ENCODE data around the gene MACROD1. TPM values are rescaled to one million over a fixed set of nuclear protein-coding genes. Genes with fewer than 3 reads are reported as not detected.

The MACROD1 gene
- total RNA-seq, 5 donors from 2014 or later (not counting 1 experiment from before 2014, with no cell fraction given): 6.0 to 14.8 (median 10.4) TPM

DNA sequence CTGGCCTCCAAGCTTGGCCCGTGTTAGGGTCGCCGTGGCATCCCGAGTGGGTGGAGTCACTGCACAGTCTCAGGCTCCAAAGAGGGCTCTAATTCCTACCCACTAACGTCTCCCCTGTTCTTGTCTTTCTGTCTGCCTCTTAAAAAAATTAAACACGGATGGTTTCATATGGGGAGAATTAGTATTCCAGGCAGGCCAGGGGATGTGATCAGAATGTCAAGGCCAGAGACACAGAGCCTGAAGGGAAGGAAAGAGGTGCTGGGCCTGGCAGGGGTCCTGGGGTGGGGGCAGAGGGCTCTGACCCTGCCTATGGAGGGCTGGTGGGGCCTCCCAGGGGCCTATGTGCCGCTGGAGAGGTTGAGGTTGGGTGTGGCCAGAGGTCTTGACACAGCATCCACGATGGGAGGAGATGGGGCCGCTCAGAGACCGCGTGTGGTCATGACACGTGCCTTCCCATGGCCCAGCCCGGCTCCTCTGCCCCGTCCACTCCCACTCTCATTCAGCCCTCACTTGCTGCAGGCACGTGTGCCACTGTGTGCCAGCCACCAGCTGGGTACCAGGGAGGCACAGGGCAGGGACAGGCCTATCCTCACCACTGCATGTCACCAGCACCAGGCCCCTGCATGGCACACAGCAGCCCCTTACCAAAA lies 73.7 kb downstream of the MACROD1 start:
- Mint-ChIP-seq H3K36me3 (no peaks in the 10 kb centered on the region), H3K4me3 (no peak overlapping the region), H3K27me3 (no peaks in the 10 kb centered on the region), H3K9me3 (no peaks in the 10 kb centered on the region), H3K4me1 (no peaks in the 10 kb centered on the region), H3K27ac (no peak overlapping the region)
- ChIA-PET POLR2A (no interaction called here), CTCF (no interaction called here)
- WGBS (ENCODE audit: insufficient coverage): 70% methylated on average over 5 of the region's 15 CpGs
- H3K4me3 ChIP-seq (ENCODE audit: control insufficient read depth in 1 of 2, extremely low read depth in 1 of 2, low read length in 1 of 2): no peak overlapping the region
- H3K4me1 ChIP-seq (ENCODE audit: control insufficient read depth in 1 of 2, extremely low read depth in 1 of 2, insufficient read depth in 2 of 2, low read length in 2 of 2): peaks cover 0 to 3% of the 10 kb centered on the region in 2 experiments
- peaks cover 0 to 16% of the 10 kb centered on the region in 2 experiments for H3K27me3 ChIP-seq (replicated peaks in 1 of 2; ENCODE audit: control insufficient read depth in 2 of 2, extremely low read depth in 1 of 2, insufficient read depth in 2 of 2, low read length in 1 of 2)
- no peaks in the 10 kb centered on the region for H3K36me3 ChIP-seq (ENCODE audit: control insufficient read depth in 2 of 2, extremely low read depth in 1 of 2, insufficient read depth in 1 of 2, low read length in 1 of 2)
- no peak for ATAC-seq (replicated peaks in 1 of 4)
- DNase-seq: no peak
- no peaks in the 10 kb centered on the region for H3K9me3 ChIP-seq
- H3K27ac ChIP-seq (ENCODE audit: low read length): no peak overlapping the region

GRCh38 chr11:64090806-64091516 lies 75.0 kb downstream of the MACROD1 start:
- Histone ChIP-seq H3K4me3 (ENCODE audit: control insufficient read depth in 1 of 2, extremely low read depth in 1 of 2, low read length in 1 of 2) (no peak overlapping the region), H3K9me3 (no peaks in the 10 kb centered on the region), H3K27ac (ENCODE audit: low read length) (no peak overlapping the region), H3K27me3 (replicated peaks in 1 of 2; ENCODE audit: control insufficient read depth in 2 of 2, extremely low read depth in 1 of 2, insufficient read depth in 2 of 2, low read length in 1 of 2) (peaks cover 0 to 23% of the 10 kb centered on the region in 2 experiments), H3K36me3 (ENCODE audit: control insufficient read depth in 2 of 2, extremely low read depth in 1 of 2, insufficient read depth in 1 of 2, low read length in 1 of 2) (no peaks in the 10 kb centered on the region), H3K4me1 (ENCODE audit: control insufficient read depth in 1 of 2, extremely low read depth in 1 of 2, insufficient read depth in 2 of 2, low read length in 2 of 2) (peaks cover 0 to 3% of the 10 kb centered on the region in 2 experiments)
- ChIA-PET CTCF (no interaction called here), POLR2A (no interaction called here)
- ATAC-seq (replicated peaks in 1 of 4) (no peak), DNase-seq (no peak)
- WGBS (ENCODE audit: insufficient coverage): 53% methylated on average over 7 of the region's 11 CpGs
- H3K27me3 Mint-ChIP-seq: no peaks in the 10 kb centered on the region
- no peak overlapping the region for H3K27ac Mint-ChIP-seq
- no peaks in the 10 kb centered on the region for H3K9me3 Mint-ChIP-seq
- H3K36me3 Mint-ChIP-seq: no peaks in the 10 kb centered on the region
- no peaks in the 10 kb centered on the region for H3K4me1 Mint-ChIP-seq
- no peak overlapping the region for H3K4me3 Mint-ChIP-seq

GRCh38 chr11:64089915-64090805 lies 75.8 kb downstream of the MACROD1 start:
- Mint-ChIP-seq H3K4me1 (no peaks in the 10 kb centered on the region), H3K27ac (no peak overlapping the region), H3K27me3 (no peaks in the 10 kb centered on the region), H3K9me3 (no peaks in the 10 kb centered on the region), H3K36me3 (no peaks in the 10 kb centered on the region), H3K4me3 (no peak overlapping the region)
- H3K4me3 ChIP-seq (ENCODE audit: control insufficient read depth in 1 of 2, extremely low read depth in 1 of 2, low read length in 1 of 2): no peak overlapping the region
- H3K36me3 ChIP-seq (ENCODE audit: control insufficient read depth in 2 of 2, extremely low read depth in 1 of 2, insufficient read depth in 1 of 2, low read length in 1 of 2): no peaks in the 10 kb centered on the region
- H3K27me3 ChIP-seq (replicated peaks in 1 of 2; ENCODE audit: control insufficient read depth in 2 of 2, extremely low read depth in 1 of 2, insufficient read depth in 2 of 2, low read length in 1 of 2): peaks cover 0 to 23% of the 10 kb centered on the region in 2 experiments
- ChIA-PET CTCF (no interaction called here), POLR2A (no interaction called here)
- H3K9me3 ChIP-seq: no peaks in the 10 kb centered on the region
- no peak overlapping the region for H3K27ac ChIP-seq (ENCODE audit: low read length)
- WGBS (ENCODE audit: insufficient coverage): 40% methylated on average over 10 of the region's 28 CpGs
- DNase-seq: no peak
- no peak for ATAC-seq (replicated peaks in 1 of 4)
- peaks cover 0 to 3% of the 10 kb centered on the region in 2 experiments for H3K4me1 ChIP-seq (ENCODE audit: control insufficient read depth in 1 of 2, extremely low read depth in 1 of 2, insufficient read depth in 2 of 2, low read length in 2 of 2)

GRCh38 chr11:64089493-64089892 lies 76.4 kb downstream of the MACROD1 start:
- no peaks in the 10 kb centered on the region for H3K9me3 Mint-ChIP-seq
- H3K9me3 ChIP-seq: no peaks in the 10 kb centered on the region
- H3K27ac Mint-ChIP-seq: no peak overlapping the region
- ATAC-seq (replicated peaks in 1 of 4) (no peak), DNase-seq (no peak)
- ChIA-PET POLR2A (no interaction called here), CTCF (no interaction called here)
- no peaks in the 10 kb centered on the region for H3K36me3 Mint-ChIP-seq
- H3K27me3 ChIP-seq (replicated peaks in 1 of 2; ENCODE audit: control insufficient read depth in 2 of 2, extremely low read depth in 1 of 2, insufficient read depth in 2 of 2, low read length in 1 of 2): peaks cover 0 to 23% of the 10 kb centered on the region in 2 experiments
- H3K4me3 Mint-ChIP-seq: no peak overlapping the region
- no peaks in the 10 kb centered on the region for H3K27me3 Mint-ChIP-seq
- WGBS (ENCODE audit: insufficient coverage): 79% methylated on average over 3 of the region's 7 CpGs
- peaks cover 0 to 3% of the 10 kb centered on the region in 2 experiments for H3K4me1 ChIP-seq (ENCODE audit: control insufficient read depth in 1 of 2, extremely low read depth in 1 of 2, insufficient read depth in 2 of 2, low read length in 2 of 2)
- no peak overlapping the region for H3K27ac ChIP-seq (ENCODE audit: low read length)
- H3K4me1 Mint-ChIP-seq: no peaks in the 10 kb centered on the region
- H3K4me3 ChIP-seq (ENCODE audit: control insufficient read depth in 1 of 2, extremely low read depth in 1 of 2, low read length in 1 of 2): no peak overlapping the region
- H3K36me3 ChIP-seq (ENCODE audit: control insufficient read depth in 2 of 2, extremely low read depth in 1 of 2, insufficient read depth in 1 of 2, low read length in 1 of 2): no peaks in the 10 kb centered on the region

- peaks cover 0 to 3% of the 10 kb centered on the region in 2 experiments for H3K4me1 ChIP-seq (ENCODE audit: control insufficient read depth in 1 of 2, extremely low read depth in 1 of 2, insufficient read depth in 2 of 2, low read length in 2 of 2)
- no peaks in the 10 kb centered on the region for H3K9me3 Mint-ChIP-seq
- no peaks in the 10 kb centered on the region for H3K4me1 Mint-ChIP-seq
- H3K27me3 Mint-ChIP-seq: no peaks in the 10 kb centered on the region
- H3K4me3 ChIP-seq (ENCODE audit: control insufficient read depth in 1 of 2, extremely low read depth in 1 of 2, low read length in 1 of 2): no peak overlapping the region
- H3K36me3 Mint-ChIP-seq: no peaks in the 10 kb centered on the region
- H3K36me3 ChIP-seq (ENCODE audit: control insufficient read depth in 2 of 2, extremely low read depth in 1 of 2, insufficient read depth in 1 of 2, low read length in 1 of 2): no peaks in the 10 kb centered on the region
- ATAC-seq (replicated peaks in 1 of 4): no peak
- ChIA-PET POLR2A (no interaction called here), CTCF (no interaction called here)
- H3K27me3 ChIP-seq (replicated peaks in 1 of 2; ENCODE audit: control insufficient read depth in 2 of 2, extremely low read depth in 1 of 2, insufficient read depth in 2 of 2, low read length in 1 of 2): peaks cover 0 to 23% of the 10 kb centered on the region in 2 experiments
- H3K27ac ChIP-seq (ENCODE audit: low read length): no peak overlapping the region
- no peak for DNase-seq
- WGBS (ENCODE audit: insufficient coverage): 93% methylated on average over 14 of the region's 15 CpGs
- H3K27ac Mint-ChIP-seq: no peak overlapping the region
- H3K4me3 Mint-ChIP-seq: no peak overlapping the region
- no peaks in the 10 kb centered on the region for H3K9me3 ChIP-seq
These were observed 76.9 kb downstream of the MACROD1 start for GRCh38 chr11:64089027-64089360.

- no peaks in the 10 kb centered on the region for H3K36me3 ChIP-seq (ENCODE audit: control insufficient read depth in 2 of 2, extremely low read depth in 1 of 2, insufficient read depth in 1 of 2, low read length in 1 of 2)
- H3K36me3 Mint-ChIP-seq: no peaks in the 10 kb centered on the region
- ChIA-PET POLR2A (no interaction called here), CTCF (no interaction called here)
- DNase-seq (no peak), ATAC-seq (replicated peaks in 1 of 4) (no peak)
- peaks cover 0 to 3% of the 10 kb centered on the region in 2 experiments for H3K4me1 ChIP-seq (ENCODE audit: control insufficient read depth in 1 of 2, extremely low read depth in 1 of 2, insufficient read depth in 2 of 2, low read length in 2 of 2)
- WGBS (ENCODE audit: insufficient coverage): 78% methylated on average over 21 of the region's 26 CpGs
- H3K4me3 Mint-ChIP-seq: no peak overlapping the region
- H3K4me1 Mint-ChIP-seq: no peaks in the 10 kb centered on the region
- no peak overlapping the region for H3K27ac ChIP-seq (ENCODE audit: low read length)
- H3K27me3 Mint-ChIP-seq: no peaks in the 10 kb centered on the region
- peaks cover 0 to 23% of the 10 kb centered on the region in 2 experiments for H3K27me3 ChIP-seq (replicated peaks in 1 of 2; ENCODE audit: control insufficient read depth in 2 of 2, extremely low read depth in 1 of 2, insufficient read depth in 2 of 2, low read length in 1 of 2)
- H3K27ac Mint-ChIP-seq: no peak overlapping the region
- H3K9me3 ChIP-seq: no peaks in the 10 kb centered on the region
- H3K4me3 ChIP-seq (ENCODE audit: control insufficient read depth in 1 of 2, extremely low read depth in 1 of 2, low read length in 1 of 2): no peak overlapping the region
- no peaks in the 10 kb centered on the region for H3K9me3 Mint-ChIP-seq
These were observed 77.5 kb downstream of the MACROD1 start for GRCh38 chr11:64088162-64089026.
